AG08395 (cell line): ENCODE data around the gene NEK11.

Experiments
- DNase-seq: peaks from one replicate; pipeline ENCODE4 v3.0.0; 2012; ENCODE audit warnings: mixed read lengths, low spot score

Gene NEK11

GRCh38 chr3:131224886-131225550 is 198.3 kb downstream of the NEK11 start:
- no peak for DNase-seq

- DNase-seq, result no peak
These were observed 201.8 kb downstream of the NEK11 start for GRCh38 chr3:131228522-131228921.

DNA sequence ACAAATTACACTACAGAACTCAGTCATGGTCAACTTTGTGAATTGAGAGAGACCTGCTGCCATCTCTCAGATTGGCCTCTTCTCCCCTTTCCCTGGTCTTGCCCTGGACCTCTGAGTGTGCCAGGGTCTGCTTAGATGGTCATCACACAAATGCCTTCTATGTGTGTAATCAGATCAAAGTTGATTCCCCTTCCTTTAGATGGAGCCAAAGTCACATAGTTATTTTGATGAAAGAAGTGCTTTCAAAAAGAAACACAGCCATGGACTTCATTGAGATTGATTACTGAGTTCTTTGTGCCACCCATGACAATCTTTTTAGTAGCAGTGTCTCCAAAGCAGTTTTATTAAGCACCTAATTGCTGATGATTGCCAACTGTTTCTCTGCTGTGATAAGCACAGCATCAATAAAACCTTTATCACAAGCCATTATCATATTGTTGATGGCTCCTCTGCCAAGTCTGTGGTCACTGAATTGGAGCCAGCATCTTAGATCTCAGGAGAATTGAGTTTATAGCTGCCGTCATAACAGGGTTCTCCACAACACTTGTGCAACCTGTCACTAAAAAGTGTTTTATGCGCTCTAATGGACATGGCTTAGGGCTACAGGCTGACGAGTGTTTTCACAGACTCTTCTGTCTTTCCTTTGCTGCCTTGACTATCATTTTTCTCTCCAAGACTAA is 205.2 kb downstream of the NEK11 start:
- no peak for DNase-seq

- DNase-seq, result no peak
These were observed 206.1 kb downstream of the NEK11 start for GRCh38 chr3:131232711-131233267.

DNA sequence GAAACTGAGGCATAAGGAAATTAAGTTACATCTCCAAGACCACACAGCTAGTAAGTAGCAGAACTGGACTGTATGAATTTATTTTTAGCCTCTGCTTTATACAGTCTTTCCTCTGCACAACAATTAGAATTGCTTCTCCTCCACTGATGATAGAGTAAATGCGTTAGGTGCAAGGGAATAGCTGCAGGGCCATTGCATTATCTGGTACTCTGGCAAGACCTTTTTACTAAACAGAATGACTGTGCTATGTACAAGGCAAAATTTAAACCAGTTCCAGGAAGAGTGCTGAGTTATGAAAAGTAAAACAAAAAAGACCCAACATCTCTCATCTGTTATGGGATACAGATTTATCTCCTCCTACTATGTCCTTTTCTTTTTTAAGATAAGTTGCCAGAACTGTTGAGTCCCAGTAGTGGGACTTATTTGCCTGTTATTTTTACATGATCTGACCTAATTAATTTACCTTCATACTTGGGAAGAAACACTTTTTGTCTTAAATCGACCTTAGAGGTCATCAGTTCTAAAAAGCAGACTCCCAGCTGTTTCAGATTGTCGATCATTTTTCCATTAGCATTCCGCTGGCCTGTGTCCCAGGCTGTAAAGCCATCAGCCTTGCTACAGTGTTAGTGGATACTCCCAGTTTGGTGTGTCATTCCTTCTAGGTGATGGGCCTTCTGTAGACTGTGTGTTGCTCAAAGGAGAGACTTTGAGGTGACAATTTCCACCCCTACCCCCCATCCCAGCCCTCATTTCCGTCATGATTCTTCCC is 207.4 kb downstream of the NEK11 start:
- peak; percentile 29 for DNase-seq

- DNase-seq, result no peak
These were observed 209.7 kb downstream of the NEK11 start for GRCh38 chr3:131236421-131236820.

GRCh38 chr3:131238496-131238895 is 211.8 kb downstream of the NEK11 start:
- DNase-seq, result no peak

DNA sequence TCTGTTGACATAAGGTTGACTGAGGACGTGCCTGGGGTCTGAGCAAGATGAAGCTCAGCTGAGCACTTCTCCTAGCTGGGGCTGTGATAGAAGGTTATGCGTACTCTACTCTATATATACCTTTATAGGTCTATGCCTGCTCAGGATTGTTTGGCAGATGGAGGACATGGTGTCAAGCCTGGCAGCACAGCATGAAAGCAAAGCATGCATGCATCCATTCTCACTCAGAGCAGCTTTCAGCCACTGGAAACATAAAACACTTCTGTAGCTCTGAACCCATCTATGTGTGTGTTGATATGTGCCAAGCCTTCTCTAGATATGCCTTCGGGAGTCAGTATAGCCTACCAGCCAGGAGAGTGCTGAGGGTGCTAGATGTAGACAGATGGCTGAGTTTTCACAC is 212.6 kb downstream of the NEK11 start:
- no peak for DNase-seq

GRCh38 chr3:131242201-131242600 is 215.5 kb downstream of the NEK11 start:
- no peak for DNase-seq

GRCh38 chr3:131250466-131250865 is 223.8 kb downstream of the NEK11 start:
- no peak for DNase-seq

DNA sequence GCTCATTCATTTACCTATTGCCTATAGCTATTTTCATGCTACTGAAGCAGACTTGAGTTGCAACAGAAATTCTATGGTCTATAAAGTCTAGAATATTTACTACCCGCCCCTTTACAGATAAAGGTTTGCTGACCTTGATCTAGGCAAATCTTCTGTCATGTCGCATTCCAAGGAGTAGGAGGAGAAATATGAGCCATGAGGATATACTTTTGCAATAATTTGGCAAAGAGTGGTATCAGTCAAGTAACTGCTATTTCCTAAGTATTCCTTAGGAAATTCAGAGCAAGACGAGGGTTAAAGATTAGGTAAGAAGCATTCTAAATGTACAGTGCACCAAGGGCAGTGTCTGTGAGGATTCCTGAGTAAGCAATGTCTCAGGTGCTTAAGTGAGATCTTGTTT is 233.8 kb downstream of the NEK11 start:
- no peak for DNase-seq

DNA sequence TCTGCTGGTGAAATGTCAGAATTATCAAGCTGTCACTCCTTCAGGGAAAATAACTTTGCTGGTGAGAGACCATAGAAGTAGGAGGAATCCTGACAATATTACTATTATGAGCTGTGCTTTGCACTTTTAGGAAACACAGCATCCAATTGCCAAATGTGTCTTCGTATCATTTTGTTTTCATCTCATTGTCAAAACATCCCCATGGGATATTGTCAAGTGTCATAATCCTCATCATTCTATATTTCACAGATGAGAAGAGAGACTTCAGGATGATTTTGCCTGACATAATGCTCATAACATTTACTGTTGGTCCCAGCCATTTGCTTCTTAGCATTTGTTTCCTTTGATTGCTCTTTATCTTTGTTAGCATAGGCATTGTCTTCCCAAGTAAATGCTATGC is 234.4 kb downstream of the NEK11 start:
- DNase-seq, result no peak

GRCh38 chr3:131275556-131275955 is 248.9 kb downstream of the NEK11 start:
- no peak for DNase-seq

DNA sequence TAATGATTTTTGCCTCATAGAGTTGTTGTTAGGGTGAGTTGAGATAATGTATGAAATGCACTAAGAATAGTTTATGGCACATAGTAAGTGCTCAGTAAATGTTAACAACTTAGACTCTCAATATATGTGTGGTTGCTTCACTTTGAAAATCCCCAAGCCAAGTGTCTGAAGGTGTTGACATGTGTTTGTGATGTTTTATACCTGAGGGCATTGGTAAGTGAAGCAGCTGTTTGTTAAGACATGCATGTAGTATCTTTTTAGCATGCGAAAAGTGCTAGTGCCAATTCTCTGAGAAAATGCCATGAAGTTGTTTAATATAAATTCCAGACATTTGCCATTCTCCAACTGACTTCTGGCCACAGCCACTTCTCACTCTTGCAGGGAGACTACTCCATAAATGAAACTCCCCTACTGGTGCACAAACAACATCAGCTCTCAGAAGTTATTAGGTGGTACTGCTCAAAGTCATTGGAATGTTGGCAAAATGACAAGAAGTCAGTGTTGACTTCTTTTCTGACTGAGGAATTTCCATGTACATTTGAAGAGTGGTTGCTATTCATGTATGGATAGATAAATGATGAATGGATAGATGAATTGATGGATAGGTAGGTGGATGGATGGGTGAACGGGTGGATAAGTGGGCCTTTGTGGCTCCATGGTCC is 251.3 kb downstream of the NEK11 start:
- DNase-seq, result peak; percentile 6

GRCh38 chr3:131279577-131279976 is 252.9 kb downstream of the NEK11 start:
- DNase-seq, result no peak

DNA sequence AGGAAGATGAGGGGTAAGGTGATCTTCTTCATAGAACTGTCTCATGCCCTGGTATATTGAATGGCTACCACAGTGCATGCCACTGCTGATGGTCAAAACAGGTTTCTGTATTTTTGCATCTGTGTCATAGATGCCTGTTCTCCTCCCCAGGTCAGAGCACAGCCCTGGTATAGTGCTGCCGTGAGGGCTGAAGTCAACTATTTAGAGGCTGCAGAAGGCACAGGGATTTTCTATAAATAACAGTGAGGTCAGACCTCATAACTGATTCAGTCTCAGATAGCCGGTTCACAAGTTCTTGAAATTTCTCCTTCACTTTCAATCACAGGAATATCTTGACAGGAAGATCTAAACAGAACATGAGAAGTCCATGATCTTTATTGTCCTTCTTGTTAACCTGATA is 255.7 kb downstream of the NEK11 start:
- DNase-seq, result no peak

- DNase-seq, result no peak
These were observed 256.3 kb downstream of the NEK11 start for GRCh38 chr3:131282967-131283366.

DNA sequence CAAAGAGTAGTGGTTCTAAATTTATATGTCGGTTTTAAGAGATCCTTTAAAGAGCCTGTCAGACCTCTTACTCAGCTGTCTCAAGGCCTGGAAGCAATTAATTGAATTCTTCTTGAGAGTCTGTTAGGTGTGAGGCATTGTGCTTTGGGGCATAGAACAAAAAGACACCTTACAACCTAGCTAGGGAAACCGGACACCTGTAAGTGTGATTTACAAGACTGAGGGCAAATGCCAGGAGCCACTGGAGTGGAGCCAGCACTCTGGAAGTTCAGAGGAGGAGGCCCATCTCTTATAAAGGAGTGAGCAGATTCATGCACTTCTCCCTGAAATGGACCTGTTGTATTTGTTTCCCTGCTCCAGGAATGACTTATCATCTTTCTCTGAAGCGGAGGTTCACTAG is 257.2 kb downstream of the NEK11 start:
- no peak for DNase-seq

DNA sequence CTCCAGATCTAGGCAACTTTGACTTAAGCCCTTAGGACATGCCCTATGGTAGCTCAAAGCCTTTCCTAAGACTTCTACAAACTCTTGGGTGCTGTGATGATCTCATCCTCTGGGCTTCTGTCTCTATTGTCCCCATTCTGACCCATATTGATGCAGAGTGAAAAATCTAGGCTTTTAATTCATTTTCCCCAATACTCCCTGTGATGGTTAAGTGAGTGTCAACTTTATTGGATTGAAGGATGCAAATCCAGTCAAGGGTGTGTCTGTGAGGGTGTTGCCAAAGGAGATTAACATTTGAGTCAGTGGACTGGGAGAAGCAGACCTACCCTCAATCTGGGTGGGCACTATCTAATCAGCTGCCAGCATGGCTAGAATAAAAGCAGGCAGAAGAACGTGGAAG is 257.6 kb downstream of the NEK11 start:
- DNase-seq, result no peak

DNA sequence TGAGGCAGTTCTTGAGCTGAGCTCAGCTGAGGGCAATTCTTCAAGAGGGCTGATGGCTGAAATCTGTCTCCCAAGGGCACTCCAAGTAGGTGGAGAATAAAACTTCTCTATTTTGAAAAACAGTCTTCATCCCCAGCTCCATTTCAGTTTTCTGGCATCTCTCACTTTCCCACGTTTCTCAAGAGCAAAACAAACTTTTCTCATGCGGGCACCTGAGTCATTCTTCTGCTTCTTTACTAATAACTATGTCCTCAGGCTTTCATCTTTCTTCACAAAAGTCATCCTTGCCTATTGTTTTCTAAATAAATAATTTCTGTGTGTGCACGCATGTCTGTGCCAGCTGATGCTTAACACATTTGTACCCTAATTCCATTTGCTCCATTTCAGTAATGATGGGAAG is 258.8 kb downstream of the NEK11 start:
- no peak for DNase-seq

DNA sequence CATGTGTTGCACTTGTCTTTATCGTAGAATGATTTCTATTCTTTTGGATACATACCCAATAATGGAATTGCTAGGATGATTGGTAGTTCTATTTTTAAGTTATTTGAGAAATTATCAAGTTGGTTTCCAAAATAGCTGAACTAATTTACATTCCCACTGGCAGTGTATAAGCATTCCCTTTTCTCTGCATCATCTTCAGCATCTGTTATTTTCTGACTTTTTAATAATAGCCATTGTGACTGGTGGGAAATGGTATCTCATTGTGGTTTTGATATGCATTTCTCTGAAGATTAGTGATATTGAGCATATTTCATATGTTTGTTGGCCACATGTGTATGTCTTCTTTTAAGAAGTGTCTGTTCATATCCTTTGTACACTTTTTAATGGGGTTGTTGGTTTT is 273.2 kb downstream of the NEK11 start:
- no peak for DNase-seq

- no peak for DNase-seq
These were observed 277.2 kb downstream of the NEK11 start for GRCh38 chr3:131303848-131304247.
